Mucosa of rectum (tissue), 2 donors: Measurements from ENCODE around the gene LENEP.

Source experiments
- H3K27ac ChIP-seq, 2 donors: one replicate each; pipeline ENCODE4 v1.7.0; 2013; ENCODE audit warnings: inconsistent platforms in 2 of 2, low read depth in 2 of 2, low read length in 2 of 2
- H3K27me3 ChIP-seq, 2 donors: one replicate each; pipeline ENCODE4 v1.7.0; 2013; ENCODE audit warnings: low read length in 2 of 2; ENCODE audit not compliant: control insufficient read depth in 2 of 2, insufficient read depth in 2 of 2
- H3K36me3 ChIP-seq, 2 donors: one replicate each; pipeline ENCODE4 v1.7.0; 2013; ENCODE audit warnings: low read length in 2 of 2; ENCODE audit not compliant: control insufficient read depth in 2 of 2, insufficient read depth in 2 of 2
- H3K4me1 ChIP-seq, 2 donors: one replicate each; pipeline ENCODE4 v1.7.0; 2013; ENCODE audit warnings: low read length in 2 of 2, mild to moderate bottlenecking in 1 of 2; ENCODE audit not compliant: control insufficient read depth in 2 of 2, insufficient read depth in 2 of 2
- H3K4me3 ChIP-seq, 2 donors: one replicate each; pipeline ENCODE4 v1.7.0; 2013; ENCODE audit warnings: low read length in 2 of 2
- H3K9ac ChIP-seq, 2 donors: one replicate each; pipeline ENCODE4 v1.7.0; 2013; ENCODE audit warnings: low read length in 2 of 2, low read depth in 1 of 2, mild to moderate bottlenecking in 1 of 2
- H3K9me3 ChIP-seq, 2 donors: one replicate each; pipeline ENCODE4 v1.7.0; 2013; ENCODE audit warnings: low read length in 2 of 2; ENCODE audit not compliant: control insufficient read depth in 2 of 2
- donor health status: healthy.
- donor health status: Normal muscosa, but diverticular disease.

Gene LENEP, protein sequence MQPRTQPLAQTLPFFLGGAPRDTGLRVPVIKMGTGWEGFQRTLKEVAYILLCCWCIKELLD

GRCh38 chr1:154993572-154994268, at the start of gene LENEP:
TSS of gene LENEP (plus strand) at chr1:154993586. CDS start at chr1:154993608, 22 bp downstream.
- Histone ChIP-seq H3K4me1 (peaks cover 5 to 9% of the 10 kb centered on the region in 2 donors), H3K27me3 (no peaks in the 10 kb centered on the region), H3K4me3 (no peak within 1 kb of the TSS), H3K9me3 (no peaks in the 10 kb centered on the region), H3K27ac (no peak within 1 kb of the TSS), H3K36me3 (peaks cover 4 to 20% of the 10 kb centered on the region in 2 donors), H3K9ac (no peak within 1 kb of the TSS)

- H3K4me3 ChIP-seq, result no peak overlapping the region
- H3K36me3 ChIP-seq, result peaks cover 7 to 28% of the 10 kb centered on the region in 2 donors
- no peaks in the 10 kb centered on the region for H3K27me3 ChIP-seq
- peak overlapping the region; percentile 25 to 48 for H3K27ac ChIP-seq
- H3K4me1 ChIP-seq, result peaks cover 27 to 38% of the 10 kb centered on the region in 2 donors
- peak overlapping the region; percentile 13 to 47 for H3K9ac ChIP-seq
- H3K9me3 ChIP-seq, result no peaks in the 10 kb centered on the region
Observed at GRCh38 chr1:154943649-154944400, 49.6 kb upstream of the LENEP start.

DNA sequence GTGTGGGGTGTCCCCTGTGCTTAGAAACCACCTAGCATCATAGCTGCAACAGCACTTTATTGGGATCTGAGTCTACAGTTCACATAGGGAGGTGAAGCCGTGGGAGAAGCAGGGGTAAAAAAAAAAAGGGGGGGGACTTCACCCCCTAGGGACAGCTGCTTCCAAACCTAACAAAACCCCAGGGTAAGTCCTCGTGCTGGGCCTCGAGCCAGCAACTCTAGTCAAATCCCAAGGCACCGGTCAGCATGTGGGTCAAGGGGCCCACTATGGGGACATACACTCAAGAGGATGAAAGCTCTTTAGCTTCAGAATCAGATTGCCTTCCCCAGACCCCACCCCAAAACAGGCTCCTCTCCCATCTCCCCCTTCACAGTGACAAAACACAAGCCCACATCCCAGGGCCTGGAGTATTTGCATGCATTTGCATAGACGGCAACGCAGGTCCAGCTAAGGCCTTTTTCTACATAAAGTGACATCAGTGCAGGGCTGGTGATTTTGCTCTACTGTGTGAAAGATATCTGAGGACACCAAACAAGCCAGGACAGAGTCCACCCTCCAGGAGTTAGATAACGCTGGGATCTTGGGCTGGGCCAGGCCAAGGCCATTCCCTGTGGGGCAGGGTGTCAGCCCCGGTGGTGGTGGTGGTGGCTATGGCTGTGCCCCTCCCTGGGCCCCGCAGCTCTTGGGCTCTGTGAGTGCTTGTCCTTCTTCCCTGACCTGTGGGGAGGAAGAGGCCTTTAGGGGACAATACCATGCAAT, 48.8 kb upstream of the LENEP start:
- Histone ChIP-seq H3K4me3 (no peak overlapping the region), H3K27me3 (no peaks in the 10 kb centered on the region), H3K4me1 (peaks cover 27 to 38% of the 10 kb centered on the region in 2 donors), H3K27ac (peak overlapping the region; percentile 25 to 48), H3K9me3 (no peaks in the 10 kb centered on the region), H3K9ac (peak overlapping the region in 1 of 2 donors; percentile 13), H3K36me3 (peaks cover 7 to 28% of the 10 kb centered on the region in 2 donors)

DNA sequence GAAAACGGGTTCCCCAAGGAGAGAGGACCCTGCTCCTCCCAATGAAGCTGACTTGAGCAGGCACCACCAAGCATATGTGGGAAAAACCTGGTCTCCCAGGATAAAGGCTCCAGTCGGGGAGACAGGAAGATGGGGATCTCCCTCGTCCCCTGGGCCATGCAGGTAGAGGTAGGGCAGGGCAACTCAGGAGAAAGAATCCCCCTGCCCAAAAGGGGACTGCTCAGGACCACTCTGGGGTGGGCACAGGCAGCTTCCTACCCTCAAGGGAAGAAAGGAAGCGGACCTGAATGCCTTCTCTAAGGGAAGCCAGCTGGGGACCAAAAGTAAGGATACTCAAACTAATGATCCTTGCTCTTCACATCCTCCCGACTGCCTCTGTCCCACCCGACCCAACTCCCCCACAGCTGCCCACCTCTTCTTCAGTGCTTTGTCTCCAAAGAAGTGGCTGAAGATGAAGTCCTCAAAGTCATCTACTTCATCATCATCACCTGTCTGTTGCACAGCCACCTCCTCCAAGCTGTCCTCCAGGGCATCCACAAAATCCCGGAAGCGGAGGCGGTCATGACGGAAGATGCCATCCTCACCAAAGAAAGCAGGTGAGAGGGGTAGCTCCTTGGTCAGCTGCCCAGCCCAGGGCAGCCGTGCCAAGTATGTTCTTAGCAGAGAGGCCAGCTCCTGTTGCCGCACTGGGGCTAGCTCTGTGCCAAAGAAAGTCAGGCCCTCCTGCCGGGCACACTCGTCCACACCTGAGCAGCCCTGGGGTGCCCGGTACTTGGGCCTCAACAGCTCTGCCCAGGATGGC, 48.0 kb upstream of the LENEP start:
- Histone ChIP-seq H3K9me3 (no peaks in the 10 kb centered on the region), H3K4me1 (peaks cover 27 to 36% of the 10 kb centered on the region in 2 donors), H3K4me3 (no peak overlapping the region), H3K36me3 (peaks cover 8 to 29% of the 10 kb centered on the region in 2 donors), H3K27ac (no peak overlapping the region), H3K9ac (no peak overlapping the region), H3K27me3 (no peaks in the 10 kb centered on the region)

DNA sequence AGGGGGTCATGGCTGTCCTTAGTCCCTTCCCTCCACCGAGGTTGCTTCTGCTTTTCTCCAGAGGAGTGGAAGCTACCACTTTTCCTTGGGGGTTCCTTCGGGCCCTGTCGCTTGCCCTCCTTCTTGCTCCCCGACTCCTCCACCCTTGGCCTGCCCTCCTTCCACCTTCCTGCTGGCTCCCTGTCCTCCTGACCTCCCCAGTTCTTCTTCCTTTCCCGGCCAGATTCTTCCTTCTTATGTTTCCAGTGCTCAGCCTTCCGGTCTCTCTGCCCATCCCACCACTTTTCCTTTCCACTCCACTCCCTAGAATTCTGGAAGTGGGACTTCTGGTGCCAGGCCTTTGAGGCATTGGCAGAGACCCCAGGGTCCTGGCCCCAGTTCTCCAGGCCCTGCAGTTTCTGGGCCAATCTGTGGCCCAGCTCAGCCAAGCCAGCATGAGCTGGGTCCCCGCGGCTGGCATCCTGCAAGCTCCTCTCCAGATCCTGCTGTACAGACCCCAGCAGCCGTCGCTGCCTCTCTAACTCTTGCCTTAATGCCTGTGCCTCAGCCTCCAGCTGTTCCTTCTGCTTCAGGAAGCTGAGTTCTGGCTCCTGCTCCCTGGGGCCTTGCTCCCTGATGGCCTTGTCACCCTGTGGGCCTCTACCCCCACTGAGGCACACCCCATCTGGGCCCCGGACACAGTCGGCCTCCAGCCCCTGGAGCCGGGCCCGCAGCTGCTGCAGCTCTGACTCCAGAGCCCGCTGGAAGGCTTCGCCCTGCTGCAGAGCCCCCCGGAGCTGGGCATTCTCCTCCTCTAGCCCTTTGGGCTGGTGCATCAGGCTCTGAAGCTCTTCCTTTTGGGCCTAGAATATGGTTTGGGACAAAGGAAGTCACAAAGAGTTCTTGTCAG, 47.2 kb upstream of the LENEP start:
- peaks cover 17 to 37% of the 10 kb centered on the region in 2 donors for H3K36me3 ChIP-seq
- H3K9ac ChIP-seq, result no peak overlapping the region

DNA sequence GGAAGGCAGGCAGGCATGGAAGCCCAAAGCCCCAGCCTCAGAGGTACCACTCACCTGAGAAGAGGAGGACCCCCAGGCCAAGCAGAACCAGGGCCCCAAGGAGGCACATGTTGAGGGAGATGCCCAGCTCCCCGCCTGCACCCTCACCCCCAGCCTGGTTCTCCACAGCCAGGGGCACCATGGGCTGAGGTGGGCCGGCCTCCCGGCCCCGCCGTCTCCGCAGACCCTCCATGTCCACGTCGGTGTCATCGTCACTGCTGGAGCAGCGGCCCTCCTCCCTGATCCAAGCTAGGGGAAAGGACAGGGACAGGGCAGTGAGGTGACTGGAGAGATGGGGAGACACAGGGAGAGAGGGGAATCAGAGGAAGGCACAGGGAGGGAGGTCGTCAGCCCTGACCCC, 45.3 kb upstream of the LENEP start:
- H3K9me3 ChIP-seq, result no peaks in the 10 kb centered on the region
- H3K9ac ChIP-seq, result no peak overlapping the region
- H3K27me3 ChIP-seq, result no peaks in the 10 kb centered on the region
- H3K4me3 ChIP-seq, result no peak overlapping the region
- no peak overlapping the region for H3K27ac ChIP-seq
- peaks cover 17 to 39% of the 10 kb centered on the region in 2 donors for H3K36me3 ChIP-seq
- H3K4me1 ChIP-seq, result peaks cover 17 to 19% of the 10 kb centered on the region in 2 donors

More for the DNA sequence above, 47.2 kb upstream of the LENEP start:
- Histone ChIP-seq H3K27ac (no peak overlapping the region), H3K27me3 (no peaks in the 10 kb centered on the region), H3K4me3 (no peak overlapping the region), H3K9me3 (no peaks in the 10 kb centered on the region), H3K4me1 (peaks cover 27 to 32% of the 10 kb centered on the region in 2 donors)

DNA sequence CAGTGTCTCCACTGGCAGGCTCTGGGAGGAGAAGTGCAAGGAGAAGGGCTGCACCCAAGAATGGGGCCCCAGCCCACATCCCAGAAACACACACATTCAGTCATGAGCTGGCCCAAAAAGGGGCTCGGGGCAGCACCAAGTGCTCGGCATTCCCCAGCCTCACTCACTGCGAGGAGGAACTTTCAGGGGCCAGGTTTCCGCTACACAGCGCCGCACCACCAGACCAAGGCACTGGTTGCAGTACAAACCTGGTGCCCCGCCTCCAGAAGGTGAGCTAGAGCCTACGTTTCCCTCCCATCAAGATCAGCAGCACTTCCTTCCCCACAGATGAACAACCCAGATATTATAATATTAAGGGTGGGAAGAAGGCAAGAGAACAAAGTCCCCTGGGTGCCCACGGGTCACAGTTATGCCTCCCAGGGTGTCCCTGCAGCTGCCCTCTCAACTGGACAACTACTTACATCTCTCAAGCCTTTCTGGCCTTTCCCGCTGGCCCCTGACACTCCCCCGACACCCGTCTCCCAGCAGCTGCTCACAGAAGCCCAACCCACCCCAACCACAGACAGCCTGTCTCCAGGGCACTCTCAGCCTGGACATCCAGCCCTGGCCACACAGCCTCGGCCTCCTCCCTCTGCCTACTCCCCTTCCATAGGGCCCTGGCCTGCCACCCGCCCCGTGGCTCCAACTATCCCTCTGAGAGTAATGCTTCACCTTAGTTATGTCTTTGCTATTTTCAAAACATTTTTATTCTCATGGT, 41.3 kb upstream of the LENEP start:
- H3K27ac ChIP-seq, result peak overlapping the region in 1 of 2 donors; percentile 43
- no peak overlapping the region for H3K9ac ChIP-seq
- peak overlapping the region in 1 of 2 donors; percentile 41 for H3K4me3 ChIP-seq
- no peaks in the 10 kb centered on the region for H3K9me3 ChIP-seq
- no peaks in the 10 kb centered on the region for H3K27me3 ChIP-seq
- peaks cover 20 to 29% of the 10 kb centered on the region in 2 donors for H3K4me1 ChIP-seq
- peaks cover 14 to 24% of the 10 kb centered on the region in 2 donors for H3K36me3 ChIP-seq

DNA sequence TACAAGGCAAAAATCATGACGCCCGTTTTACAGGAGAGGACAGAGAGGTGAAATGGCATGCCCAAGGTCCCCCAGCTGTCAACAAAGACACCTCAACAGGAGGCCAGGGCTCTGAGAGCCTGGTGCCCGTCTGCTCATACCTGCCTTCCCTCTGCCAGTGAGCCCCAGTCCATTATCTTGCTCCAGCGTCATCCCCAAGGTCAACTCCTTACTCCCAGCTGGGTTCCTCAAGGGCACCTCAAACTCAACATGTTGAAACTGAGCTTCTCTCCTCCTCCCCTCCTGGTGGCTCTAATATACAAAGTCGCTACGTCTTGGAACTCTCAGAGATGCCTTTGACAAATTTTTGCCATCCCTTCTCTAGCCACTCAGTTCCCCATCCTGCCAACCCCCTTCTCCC, 40.7 kb upstream of the LENEP start:
- H3K36me3 ChIP-seq, result peaks cover 10 to 19% of the 10 kb centered on the region in 2 donors
- H3K4me1 ChIP-seq, result peaks cover 23 to 32% of the 10 kb centered on the region in 2 donors
- peak overlapping the region in 1 of 2 donors; percentile 39 for H3K4me3 ChIP-seq
- H3K9me3 ChIP-seq, result no peaks in the 10 kb centered on the region
- peak overlapping the region in 1 of 2 donors; percentile 43 for H3K27ac ChIP-seq
- no peak overlapping the region for H3K9ac ChIP-seq
- H3K27me3 ChIP-seq, result no peaks in the 10 kb centered on the region
